Type B pancreatic cell (in vitro differentiated cells): Measurements from ENCODE around the gene GOLT1B. TPM values are rescaled to one million over a fixed set of nuclear protein-coding genes. Genes with fewer than 3 reads are reported as not detected.

Experiments
- DNase-seq: peaks from one replicate; pipeline ENCODE4 v3.0.0; 2021; ENCODE audit warnings: mixed read lengths; ENCODE audit not compliant: unreplicated experiment; ENCODE audit errors: extremely low spot score
- H3K27ac Mint-ChIP-seq: 2 replicates; pipeline ENCODE4 v1.8.0; 2021; ENCODE audit warnings: mild to moderate bottlenecking, mixed read lengths
- H3K27me3 Mint-ChIP-seq: 2 replicates; pipeline ENCODE4 v1.8.0; 2021; ENCODE audit warnings: mixed read lengths
- H3K36me3 Mint-ChIP-seq: 2 replicates; pipeline ENCODE4 v1.8.0; 2021; ENCODE audit warnings: mixed read lengths
- H3K4me1 Mint-ChIP-seq: one replicate; pipeline ENCODE4 v1.8.0; 2021; ENCODE audit warnings: mixed read lengths; ENCODE audit not compliant: unreplicated experiment
- H3K4me3 Mint-ChIP-seq: 2 replicates; pipeline ENCODE4 v1.8.0; 2021; ENCODE audit warnings: mild to moderate bottlenecking, mixed read lengths
- H3K9me3 Mint-ChIP-seq: 2 replicates; pipeline ENCODE4 v1.8.0; 2021; ENCODE audit warnings: mixed read lengths
- total RNA-seq: library from RNA; stranded (reverse); gene quantifications from 2 replicates; pipeline ENCODE4 v1.2.1, GENCODE V29; 2021; ENCODE audit warnings: low replicate concordance
- TF ChIP-seq, protein P1 (sequence below): fragments of 200-600 bp; sonication (generic); conservative IDR thresholded peaks from 2 replicates; pipeline ENCODE4 v1.5.0; 2021; ENCODE audit warnings: antibody characterized with exemption, mild to moderate bottlenecking

GOLT1B gene
- total RNA-seq, 1 donor from 2014 or later: 36.3 TPM

DNA sequence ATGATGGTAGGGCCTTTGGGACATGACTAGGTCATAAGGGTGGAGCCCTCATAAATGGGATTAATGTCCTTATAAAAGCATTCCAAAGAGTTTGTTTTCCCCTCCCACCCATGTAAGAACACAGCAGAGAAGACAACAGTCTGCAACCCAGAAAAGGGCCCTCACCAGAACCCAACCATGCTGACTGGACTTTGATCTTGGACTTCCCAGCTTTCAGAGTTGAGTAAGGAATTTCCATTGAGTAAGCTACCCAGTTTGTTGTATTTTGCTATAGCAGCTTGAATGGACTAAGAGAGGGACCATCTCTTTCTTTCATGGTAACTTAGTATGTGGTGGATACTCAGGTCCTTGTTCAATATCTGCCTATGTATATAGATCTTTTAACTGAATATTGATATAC is 21.6 kb downstream of the GOLT1B start:
- Mint-ChIP-seq H3K36me3 (peaks cover 8% of the 10 kb centered on the region), H3K4me3 (no peak overlapping the region), H3K9me3 (no peaks in the 10 kb centered on the region), H3K4me1 (peaks cover 3% of the 10 kb centered on the region), H3K27me3 (peaks cover 34% of the 10 kb centered on the region), H3K27ac (no peak overlapping the region)
- no peak for DNase-seq
- TF ChIP-seq, protein P1, sequence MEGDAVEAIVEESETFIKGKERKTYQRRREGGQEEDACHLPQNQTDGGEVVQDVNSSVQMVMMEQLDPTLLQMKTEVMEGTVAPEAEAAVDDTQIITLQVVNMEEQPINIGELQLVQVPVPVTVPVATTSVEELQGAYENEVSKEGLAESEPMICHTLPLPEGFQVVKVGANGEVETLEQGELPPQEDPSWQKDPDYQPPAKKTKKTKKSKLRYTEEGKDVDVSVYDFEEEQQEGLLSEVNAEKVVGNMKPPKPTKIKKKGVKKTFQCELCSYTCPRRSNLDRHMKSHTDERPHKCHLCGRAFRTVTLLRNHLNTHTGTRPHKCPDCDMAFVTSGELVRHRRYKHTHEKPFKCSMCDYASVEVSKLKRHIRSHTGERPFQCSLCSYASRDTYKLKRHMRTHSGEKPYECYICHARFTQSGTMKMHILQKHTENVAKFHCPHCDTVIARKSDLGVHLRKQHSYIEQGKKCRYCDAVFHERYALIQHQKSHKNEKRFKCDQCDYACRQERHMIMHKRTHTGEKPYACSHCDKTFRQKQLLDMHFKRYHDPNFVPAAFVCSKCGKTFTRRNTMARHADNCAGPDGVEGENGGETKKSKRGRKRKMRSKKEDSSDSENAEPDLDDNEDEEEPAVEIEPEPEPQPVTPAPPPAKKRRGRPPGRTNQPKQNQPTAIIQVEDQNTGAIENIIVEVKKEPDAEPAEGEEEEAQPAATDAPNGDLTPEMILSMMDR: no peak

- DNase-seq: no peak
- peaks cover 60% of the 10 kb centered on the region for H3K27me3 Mint-ChIP-seq
- H3K4me3 Mint-ChIP-seq: peak within 1 kb of the TSS; percentile 84
- peaks cover 12% of the 10 kb centered on the region for H3K36me3 Mint-ChIP-seq
- H3K4me1 Mint-ChIP-seq: peaks cover 3% of the 10 kb centered on the region
- peak within 1 kb of the TSS; percentile 1 for H3K27ac Mint-ChIP-seq
- H3K9me3 Mint-ChIP-seq: no peaks in the 10 kb centered on the region
- TF ChIP-seq, protein P1: no peak
Measured at GRCh38 chr12:21526053-21526452, 24.5 kb downstream of the GOLT1B start, which contains the start of gene SPX. TSS of gene SPX (plus strand) at chr12:21526296. CDS start at chr12:21526473, 177 bp downstream.

- no peaks in the 10 kb centered on the region for H3K9me3 Mint-ChIP-seq
- DNase-seq: no peak
- H3K27ac Mint-ChIP-seq: peak overlapping the region; percentile 1
- peaks cover 67% of the 10 kb centered on the region for H3K27me3 Mint-ChIP-seq
- peaks cover 12% of the 10 kb centered on the region for H3K36me3 Mint-ChIP-seq
- H3K4me3 Mint-ChIP-seq: peak overlapping the region; percentile 84
- TF ChIP-seq, protein P1: no peak
- peaks cover 3% of the 10 kb centered on the region for H3K4me1 Mint-ChIP-seq
Measured at GRCh38 chr12:21526721-21527345, 25.2 kb downstream of the GOLT1B start.

DNA sequence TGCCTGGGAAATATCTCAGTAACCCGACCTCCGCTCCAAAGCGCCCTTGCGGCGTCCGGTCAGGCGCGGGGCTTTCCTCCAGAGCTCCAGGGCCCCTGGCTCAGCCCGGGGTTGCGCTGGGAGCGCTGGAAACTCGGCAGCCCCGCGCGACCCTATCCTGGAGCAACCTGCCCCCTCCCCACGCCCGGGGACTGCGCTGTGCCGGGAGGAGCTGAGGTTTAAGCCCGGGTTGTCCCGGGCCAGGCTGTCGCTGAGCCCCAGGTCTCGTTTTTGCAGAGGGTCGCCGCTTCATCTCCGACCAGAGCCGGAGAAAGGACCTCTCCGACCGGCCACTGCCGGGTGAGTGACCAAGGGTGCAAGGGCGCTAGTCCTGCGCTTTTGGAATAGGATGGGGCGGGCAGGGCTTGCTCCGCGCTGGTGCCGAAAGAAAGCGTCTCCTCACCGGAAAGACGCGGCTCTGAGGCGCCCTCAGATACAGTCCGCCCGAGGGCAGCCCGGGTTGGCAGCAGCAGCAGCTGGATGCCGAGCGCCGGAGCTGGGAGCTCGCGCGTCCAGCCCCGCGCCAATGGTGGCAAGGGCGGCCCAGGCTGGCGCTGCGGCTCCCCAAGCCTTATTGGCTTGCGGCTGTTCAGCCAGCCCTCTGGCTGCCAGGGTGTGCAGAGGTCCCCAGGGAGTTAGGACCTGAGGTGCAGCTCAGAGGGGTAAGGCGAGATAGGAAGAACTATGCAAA is 26.0 kb downstream of the GOLT1B start:
- H3K27ac Mint-ChIP-seq: no peak overlapping the region
- TF ChIP-seq, protein P1: no peak
- H3K4me3 Mint-ChIP-seq: peak overlapping the region; percentile 84
- H3K9me3 Mint-ChIP-seq: no peaks in the 10 kb centered on the region
- DNase-seq: peak; percentile 74
- peaks cover 3% of the 10 kb centered on the region for H3K4me1 Mint-ChIP-seq
- H3K36me3 Mint-ChIP-seq: peaks cover 12% of the 10 kb centered on the region
- H3K27me3 Mint-ChIP-seq: peaks cover 72% of the 10 kb centered on the region

GRCh38 chr12:21528953-21529352 is 27.4 kb downstream of the GOLT1B start:
- Mint-ChIP-seq H3K27ac (no peak overlapping the region), H3K4me1 (peaks cover 3% of the 10 kb centered on the region), H3K4me3 (peak overlapping the region; percentile 84), H3K27me3 (peaks cover 77% of the 10 kb centered on the region), H3K36me3 (peaks cover 12% of the 10 kb centered on the region), H3K9me3 (no peaks in the 10 kb centered on the region)
- TF ChIP-seq, protein P1: no peak
- no peak for DNase-seq
